PFSK-1 (cell line): ENCODE results near the gene EGFLAM.

ENCODE experiments used
- POLR2AphosphoS5 ChIP-seq: IDR thresholded peaks from 2 replicates; pipeline ENCODE4 v1.6.1; 2012; ENCODE audit warnings: low read depth, mild to moderate bottlenecking, control low read depth, low read length, moderate library complexity
- SIN3A ChIP-seq: IDR thresholded peaks from 2 replicates; pipeline ENCODE4 v1.6.1; 2012; ENCODE audit warnings: mild to moderate bottlenecking, low read length, moderate library complexity, borderline replicate concordance; ENCODE audit not compliant: insufficient read depth
- TAF1 ChIP-seq: IDR thresholded peaks from 2 replicates; pipeline ENCODE4 v1.6.1; 2012; ENCODE audit warnings: low read length, control low read depth, borderline replicate concordance; ENCODE audit not compliant: insufficient read depth
- TF ChIP-seq, protein P1 (sequence below), 2 experiments: IDR thresholded peaks; 2 replicates each; pipeline versions ENCODE4 v1.6.1 to v1.8.0; 2011 to 2012; ENCODE audit warnings: low read depth in 2 of 2, low read length in 2 of 2, control low read depth in 1 of 2, inconsistent platforms in 1 of 2, mild to moderate bottlenecking in 1 of 2, moderate library complexity in 1 of 2; ENCODE audit not compliant: insufficient read depth in 1 of 2

DNA sequence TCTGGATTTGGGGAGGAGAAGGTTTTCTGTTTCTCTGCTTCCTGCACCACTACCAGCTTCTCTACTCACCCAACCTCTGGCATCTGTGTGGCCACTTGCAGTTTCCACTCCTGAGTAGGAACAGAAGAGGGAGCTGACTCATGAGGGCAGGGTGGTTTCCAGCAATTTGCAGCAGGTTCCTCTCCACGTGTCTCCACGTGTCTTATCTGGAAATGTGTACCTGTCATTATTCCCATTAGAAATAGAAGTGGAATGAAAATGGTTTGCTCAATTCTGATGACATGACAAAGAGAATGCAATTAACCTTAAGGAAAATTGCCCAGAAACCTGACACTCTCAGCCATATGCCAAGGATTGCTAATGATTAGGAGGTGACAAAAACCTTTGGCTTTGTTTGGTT is 33.0 kb downstream of the EGFLAM start:
- TF ChIP-seq, protein P1, sequence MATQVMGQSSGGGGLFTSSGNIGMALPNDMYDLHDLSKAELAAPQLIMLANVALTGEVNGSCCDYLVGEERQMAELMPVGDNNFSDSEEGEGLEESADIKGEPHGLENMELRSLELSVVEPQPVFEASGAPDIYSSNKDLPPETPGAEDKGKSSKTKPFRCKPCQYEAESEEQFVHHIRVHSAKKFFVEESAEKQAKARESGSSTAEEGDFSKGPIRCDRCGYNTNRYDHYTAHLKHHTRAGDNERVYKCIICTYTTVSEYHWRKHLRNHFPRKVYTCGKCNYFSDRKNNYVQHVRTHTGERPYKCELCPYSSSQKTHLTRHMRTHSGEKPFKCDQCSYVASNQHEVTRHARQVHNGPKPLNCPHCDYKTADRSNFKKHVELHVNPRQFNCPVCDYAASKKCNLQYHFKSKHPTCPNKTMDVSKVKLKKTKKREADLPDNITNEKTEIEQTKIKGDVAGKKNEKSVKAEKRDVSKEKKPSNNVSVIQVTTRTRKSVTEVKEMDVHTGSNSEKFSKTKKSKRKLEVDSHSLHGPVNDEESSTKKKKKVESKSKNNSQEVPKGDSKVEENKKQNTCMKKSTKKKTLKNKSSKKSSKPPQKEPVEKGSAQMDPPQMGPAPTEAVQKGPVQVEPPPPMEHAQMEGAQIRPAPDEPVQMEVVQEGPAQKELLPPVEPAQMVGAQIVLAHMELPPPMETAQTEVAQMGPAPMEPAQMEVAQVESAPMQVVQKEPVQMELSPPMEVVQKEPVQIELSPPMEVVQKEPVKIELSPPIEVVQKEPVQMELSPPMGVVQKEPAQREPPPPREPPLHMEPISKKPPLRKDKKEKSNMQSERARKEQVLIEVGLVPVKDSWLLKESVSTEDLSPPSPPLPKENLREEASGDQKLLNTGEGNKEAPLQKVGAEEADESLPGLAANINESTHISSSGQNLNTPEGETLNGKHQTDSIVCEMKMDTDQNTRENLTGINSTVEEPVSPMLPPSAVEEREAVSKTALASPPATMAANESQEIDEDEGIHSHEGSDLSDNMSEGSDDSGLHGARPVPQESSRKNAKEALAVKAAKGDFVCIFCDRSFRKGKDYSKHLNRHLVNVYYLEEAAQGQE (IDR thresholded peaks at IDR 0.05; ENCODE audit: insufficient read depth in 1 of 2, low read depth in 2 of 2, low read length in 2 of 2): no peak
- TF ChIP-seq POLR2AphosphoS5 (no peak), TAF1 (no peak), SIN3A (no peak)
